Suprapubic skin (tissue), 4 donors: ENCODE measurements around the gene NANS. TPM values are rescaled to one million over a fixed set of nuclear protein-coding genes. Genes with fewer than 3 reads are reported as not detected.

Source experiments
- DNase-seq, 2 donors: peaks; one replicate each; pipeline ENCODE4 v3.0.0-alpha.2; 2019; ENCODE audit warnings: low spot score in 2 of 2
- H3K27ac ChIP-seq: fragments of 200-600 bp; sonication (generic); one replicate; pipeline ENCODE4 v1.5.1; 2019
- H3K27me3 ChIP-seq: fragments of 200-600 bp; sonication (generic); one replicate; pipeline ENCODE4 v1.5.1; 2019
- H3K36me3 ChIP-seq: fragments of 200-600 bp; sonication (generic); one replicate; pipeline ENCODE4 v1.5.1; 2019
- H3K4me1 ChIP-seq: fragments of 200-600 bp; sonication (generic); one replicate; pipeline ENCODE4 v1.5.1; 2019
- H3K4me3 ChIP-seq: fragments of 200-600 bp; sonication (generic); one replicate; pipeline ENCODE4 v1.5.1; 2019; ENCODE audit warnings: mild to moderate bottlenecking
- H3K9me3 ChIP-seq: fragments of 200-600 bp; sonication (generic); one replicate; pipeline ENCODE4 v1.5.1; 2019
- CTCF ChIP-seq, 2 donors: fragments of 200-600 bp in 1 of 2; fragments of 450-650 bp in 1 of 2; sonication (generic) in 1 of 2; IDR thresholded peaks; one replicate each; pipeline ENCODE4 v1.5.1; 2016 to 2019; ENCODE audit warnings: antibody characterized with exemption in 2 of 2, mild to moderate bottlenecking in 1 of 2, moderate library complexity in 1 of 2
- EP300 ChIP-seq: sonication (generic); formaldehyde crosslinking; IDR thresholded peaks from one replicate; pipeline ENCODE4 v1.6.1; 2017; ENCODE audit warnings: antibody characterized with exemption
- POLR2A ChIP-seq, 2 donors: fragments of 450-650 bp; IDR thresholded peaks; one replicate each; pipeline ENCODE4 v1.6.1; 2017; ENCODE audit warnings: antibody characterized with exemption in 2 of 2, mild to moderate bottlenecking in 2 of 2, moderate library complexity in 2 of 2
- POLR2AphosphoS5 ChIP-seq, 3 donors: sonication (generic); formaldehyde crosslinking; IDR thresholded peaks; one replicate each; pipeline ENCODE4 v1.6.1; 2017; ENCODE audit warnings: antibody characterized with exemption in 3 of 3
- WGBS: methylation state at CpG from one replicate; pipeline ENCODE4 v1.1.5; 2018; 5-methylcytosine and 5-hydroxymethylcytosine counted together
- total RNA-seq, 4 donors: library from RNA; depleted of rRNA; stranded (reverse); fragments of >200 nt; gene quantifications; one replicate each; pipeline ENCODE4 v1.1.0, GENCODE V29; 2016

NANS gene
- total RNA-seq, 4 donors from 2014 or later: 35.0 to 49.6 (median 45.2) TPM

GRCh38 chr9:98049288-98050072, 7.1 kb upstream of the NANS start:
- H3K27ac ChIP-seq: no peak overlapping the region
- DNase-seq: no peak
- H3K4me3 ChIP-seq: no peak overlapping the region
- no peaks in the 10 kb centered on the region for H3K9me3 ChIP-seq
- H3K27me3 ChIP-seq: no peaks in the 10 kb centered on the region
- WGBS: 62% methylated on average over 1 of the region's 1 CpG
- no peaks in the 10 kb centered on the region for H3K36me3 ChIP-seq
- no peaks in the 10 kb centered on the region for H3K4me1 ChIP-seq
- no peak for TF ChIP-seq POLR2A (IDR thresholded peaks at IDR 0.05)
- TF ChIP-seq CTCF (IDR thresholded peaks at IDR 0.05): no peak
- no peak for TF ChIP-seq EP300

GRCh38 chr9:98050351-98050750, 6.2 kb upstream of the NANS start:
- Histone ChIP-seq H3K4me3 (no peak overlapping the region), H3K36me3 (no peaks in the 10 kb centered on the region), H3K9me3 (no peaks in the 10 kb centered on the region), H3K27ac (no peak overlapping the region), H3K4me1 (no peaks in the 10 kb centered on the region), H3K27me3 (no peaks in the 10 kb centered on the region)
- no peak for DNase-seq
- TF ChIP-seq CTCF (IDR thresholded peaks at IDR 0.05): no peak
- no peak for TF ChIP-seq POLR2A (IDR thresholded peaks at IDR 0.05)
- TF ChIP-seq POLR2AphosphoS5 (IDR thresholded peaks at IDR 0.05): no peak
- no peak for TF ChIP-seq EP300
- WGBS: 95% methylated on average over 4 of the region's 4 CpGs

GRCh38 chr9:98054376-98054951, 2.1 kb upstream of the NANS start:
- Histone ChIP-seq H3K4me3 (no peak overlapping the region), H3K27ac (no peak overlapping the region), H3K27me3 (no peaks in the 10 kb centered on the region), H3K4me1 (peaks cover 30% of the 10 kb centered on the region), H3K36me3 (no peaks in the 10 kb centered on the region), H3K9me3 (no peaks in the 10 kb centered on the region)
- TF ChIP-seq EP300 (no peak), CTCF (IDR thresholded peaks at IDR 0.05) (no peak), POLR2A (IDR thresholded peaks at IDR 0.05) (no peak), POLR2AphosphoS5 (IDR thresholded peaks at IDR 0.05) (no peak)
- DNase-seq: peak in 1 of 2 donors; percentile 64
- WGBS: 94% methylated on average over 3 of the region's 7 CpGs

GRCh38 chr9:98057138-98057799, 737 bp downstream of the NANS start:
- DNase-seq: no peak
- H3K27ac ChIP-seq: peak overlapping the region; percentile 94
- peak overlapping the region; percentile 70 for H3K4me3 ChIP-seq
- peaks cover 30% of the 10 kb centered on the region for H3K4me1 ChIP-seq
- no peaks in the 10 kb centered on the region for H3K27me3 ChIP-seq
- peaks cover 11% of the 10 kb centered on the region for H3K36me3 ChIP-seq
- WGBS: 4% methylated on average over 14 of the region's 14 CpGs
- TF ChIP-seq POLR2A (IDR thresholded peaks at IDR 0.05): no peak
- TF ChIP-seq EP300: no peak
- TF ChIP-seq POLR2AphosphoS5 (IDR thresholded peaks at IDR 0.05): no peak
- TF ChIP-seq CTCF (IDR thresholded peaks at IDR 0.05): no peak
- H3K9me3 ChIP-seq: no peaks in the 10 kb centered on the region

GRCh38 chr9:98062161-98062560, 5.6 kb downstream of the NANS start:
- Histone ChIP-seq H3K27ac (no peak overlapping the region), H3K9me3 (no peaks in the 10 kb centered on the region), H3K36me3 (peaks cover 23% of the 10 kb centered on the region), H3K4me3 (no peak overlapping the region), H3K27me3 (no peaks in the 10 kb centered on the region), H3K4me1 (peaks cover 21% of the 10 kb centered on the region)
- TF ChIP-seq EP300: no peak
- TF ChIP-seq POLR2AphosphoS5 (IDR thresholded peaks at IDR 0.05): no peak
- TF ChIP-seq CTCF (IDR thresholded peaks at IDR 0.05): no peak
- TF ChIP-seq POLR2A (IDR thresholded peaks at IDR 0.05): no peak
- 89% methylated on average over 3 of the region's 3 CpGs for WGBS
- no peak for DNase-seq
